ENCODE data around the gene PCDH9.

PCDH9 gene

DNA sequence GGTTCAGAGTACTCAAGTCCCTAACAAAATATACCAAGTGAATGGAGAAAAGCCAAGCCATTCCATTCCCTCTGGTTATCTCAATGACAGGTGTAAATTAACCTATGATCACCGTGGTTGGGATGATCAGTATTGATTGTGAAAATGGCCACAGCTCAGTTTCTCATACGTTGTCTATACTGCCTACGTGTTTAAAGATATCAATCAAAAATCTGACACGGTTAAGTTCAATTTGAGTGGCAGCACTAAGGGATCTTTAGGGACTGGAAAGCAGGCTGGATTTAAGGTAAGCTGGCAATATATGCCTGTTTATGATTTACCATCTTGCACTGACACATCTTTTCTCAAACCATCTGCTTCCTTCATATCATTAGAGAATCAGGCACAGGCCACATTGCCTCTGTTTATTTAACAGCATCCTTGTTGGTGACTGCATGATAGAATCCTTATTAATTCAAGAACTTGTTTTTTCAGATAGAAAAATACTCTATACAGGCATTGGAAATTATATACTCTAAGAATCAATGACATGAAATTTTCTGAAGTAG, 907.9 kb downstream of the PCDH9 start:
- no peak for TF ChIP-seq CTCF (IDR thresholded peaks at IDR 0.05; ENCODE audit: insufficient read depth, low read length, missing control alignments)

GRCh38 chr13:66314911-66315310, 915.2 kb downstream of the PCDH9 start:
- TF ChIP-seq CTCF (IDR thresholded peaks at IDR 0.05; ENCODE audit: insufficient read depth, low read length, missing control alignments), result no peak
- H3K4me3 ChIP-seq (ENCODE audit: low read depth, low read length), result no peak overlapping the region
- CTCF ChIA-PET, result no interaction called here
- POLR2A ChIA-PET, result no interaction called here
- no peak for DNase-seq (ENCODE audit: low read depth, low spot score)

More for the DNA sequence above, 907.9 kb downstream of the PCDH9 start:
- ChIA-PET CTCF (no interaction called here), POLR2A (no interaction called here)
- no peak for DNase-seq (ENCODE audit: low read depth, low spot score)
- no peak overlapping the region for H3K4me3 ChIP-seq (ENCODE audit: low read depth, low read length)

DNA sequence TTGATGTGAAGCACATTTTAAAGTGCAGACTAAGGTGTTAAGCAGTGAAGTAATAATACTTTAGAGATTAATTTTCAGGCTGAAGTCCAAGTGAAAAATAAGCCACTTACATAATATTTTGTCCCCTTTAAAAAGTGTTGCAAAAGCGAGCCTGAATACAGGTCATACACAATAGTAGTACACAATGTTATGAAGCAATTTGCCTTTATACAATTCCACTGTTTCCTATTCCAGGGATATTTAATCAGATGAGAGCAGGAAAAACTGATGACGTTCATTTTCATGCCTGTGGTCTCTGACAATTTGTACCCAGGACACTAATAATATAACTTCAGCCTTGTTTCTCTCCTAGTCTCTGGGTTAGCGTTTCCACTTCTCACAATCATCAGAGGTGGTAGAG, 916.7 kb downstream of the PCDH9 start:
- no peak overlapping the region for H3K4me3 ChIP-seq (ENCODE audit: low read depth, low read length)
- DNase-seq (ENCODE audit: low read depth, low spot score), result no peak
- no peak for TF ChIP-seq CTCF (IDR thresholded peaks at IDR 0.05; ENCODE audit: insufficient read depth, low read length, missing control alignments)
- CTCF ChIA-PET, result no interaction called here
- POLR2A ChIA-PET, result no interaction called here

DNA sequence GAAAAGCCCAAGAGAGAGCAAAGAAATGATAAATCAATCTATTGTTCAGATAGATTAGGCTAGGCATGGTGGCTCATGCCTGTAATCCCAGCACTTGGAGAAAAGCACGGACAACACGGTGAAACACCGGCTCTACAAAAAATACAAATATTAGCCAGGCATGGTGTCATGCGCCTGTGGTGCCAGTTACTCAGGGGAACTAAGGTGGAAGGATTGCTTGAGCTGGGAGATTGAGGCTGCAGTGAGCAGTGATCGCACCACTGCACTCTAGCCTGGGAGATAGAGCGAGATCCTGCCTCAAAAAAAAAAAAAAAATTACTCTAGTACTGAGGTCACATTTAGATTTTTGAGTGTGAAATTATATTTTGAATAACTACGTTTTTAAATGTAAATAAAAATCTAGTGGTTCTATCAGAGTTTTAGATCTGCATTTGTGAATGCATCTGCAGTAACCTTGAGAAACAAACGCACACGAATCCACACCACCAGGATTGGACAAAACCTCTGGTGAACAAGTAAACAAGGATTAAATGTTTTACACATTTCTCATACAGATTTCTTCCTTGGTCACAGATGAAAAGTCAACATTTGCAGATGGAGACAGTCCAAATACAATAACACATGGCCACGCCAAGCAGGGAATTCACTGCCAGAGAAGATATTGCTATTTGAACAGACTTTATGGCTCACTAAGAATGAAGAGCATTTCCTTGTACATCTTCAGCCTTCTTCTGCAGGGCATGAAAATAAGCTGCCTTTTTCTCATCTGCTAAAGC, 917.6 kb downstream of the PCDH9 start:
- CTCF ChIA-PET, result no interaction called here
- POLR2A ChIA-PET, result no interaction called here
- DNase-seq (ENCODE audit: low read depth, low spot score), result peak; percentile 90
- no peak overlapping the region for H3K4me3 ChIP-seq (ENCODE audit: low read depth, low read length)
- TF ChIP-seq CTCF (IDR thresholded peaks at IDR 0.05; ENCODE audit: insufficient read depth, low read length, missing control alignments), result no peak

- no peak overlapping the region for H3K4me3 ChIP-seq (ENCODE audit: low read depth, low read length)
- TF ChIP-seq CTCF (IDR thresholded peaks at IDR 0.05; ENCODE audit: insufficient read depth, low read length, missing control alignments), result no peak
- no peak for DNase-seq (ENCODE audit: low read depth, low spot score)
- POLR2A ChIA-PET, result no interaction called here
- CTCF ChIA-PET, result no interaction called here
Measured at GRCh38 chr13:66305961-66306617, 924.0 kb downstream of the PCDH9 start.

GRCh38 chr13:66301482-66301881, 928.7 kb downstream of the PCDH9 start:
- no peak for DNase-seq (ENCODE audit: low read depth, low spot score)
- POLR2A ChIA-PET, result no interaction called here
- H3K4me3 ChIP-seq (ENCODE audit: low read depth, low read length), result no peak overlapping the region
- CTCF ChIA-PET, result interaction anchor here (0.6 kb wide), 1 partner anchor 30 kb away, joined by 4 read pairs; no protein-coding TSS in a partner anchor
- TF ChIP-seq CTCF (IDR thresholded peaks at IDR 0.05; ENCODE audit: insufficient read depth, low read length, missing control alignments), result no peak
